Effector CD8-positive, alpha-beta T cell (primary cell): ENCODE data around the gene GPX3.

Experiments
- DNase-seq: peaks from one replicate; lab custom pipeline; 2025; lab: John Stamatoyannopoulos, UW

The GPX3 gene

GRCh38 chr5:151012862-151013261 lies 7.5 kb upstream of the GPX3 start:
- DNase-seq = no peak

- DNase-seq = no peak
Measured at GRCh38 chr5:151014680-151015343, 5.6 kb upstream of the GPX3 start.

GRCh38 chr5:151015974-151016587 lies 4.3 kb upstream of the GPX3 start:
- DNase-seq = no peak

- DNase-seq = no peak
Measured at GRCh38 chr5:151016700-151017099, 3.7 kb upstream of the GPX3 start.

GRCh38 chr5:151017897-151018296 lies 2.5 kb upstream of the GPX3 start:
- no peak for DNase-seq

GRCh38 chr5:151018846-151019245 lies 1.5 kb upstream of the GPX3 start:
- no peak for DNase-seq

- DNase-seq = no peak
Measured at GRCh38 chr5:151019331-151019730, 1.1 kb upstream of the GPX3 start.

GRCh38 chr5:151021746-151022145 lies 1.4 kb downstream of the GPX3 start:
- no peak for DNase-seq

GRCh38 chr5:151022511-151023018 lies 2.2 kb downstream of the GPX3 start:
- no peak for DNase-seq

- no peak for DNase-seq
Measured at GRCh38 chr5:151023047-151023615, 2.7 kb downstream of the GPX3 start.

- DNase-seq = no peak
Measured at GRCh38 chr5:151023651-151024050, 3.3 kb downstream of the GPX3 start.

- DNase-seq = no peak
Measured at GRCh38 chr5:151024440-151025249, 4.3 kb downstream of the GPX3 start.

- no peak for DNase-seq
Measured at GRCh38 chr5:151025250-151025606, 4.8 kb downstream of the GPX3 start.

GRCh38 chr5:151026088-151026487 lies 5.7 kb downstream of the GPX3 start:
- no peak for DNase-seq

GRCh38 chr5:151026679-151027078 lies 6.3 kb downstream of the GPX3 start:
- DNase-seq = no peak

- no peak for DNase-seq
Measured at GRCh38 chr5:151027961-151028479, 7.6 kb downstream of the GPX3 start.

- DNase-seq = no peak
Measured at GRCh38 chr5:151028717-151029116, 8.3 kb downstream of the GPX3 start.

- no peak for DNase-seq
Measured at GRCh38 chr5:151029179-151030055, 9.0 kb downstream of the GPX3 start.

- DNase-seq = no peak
Measured at GRCh38 chr5:151030056-151030336, 9.6 kb downstream of the GPX3 start.

GRCh38 chr5:151030379-151030778 lies 10.0 kb downstream of the GPX3 start:
- no peak for DNase-seq

GRCh38 chr5:151031554-151031953 lies 11.2 kb downstream of the GPX3 start:
- no peak for DNase-seq
